Neural crest cell (in vitro differentiated cells): ENCODE measurements around the gene BPI. TPM values are rescaled to one million over a fixed set of nuclear protein-coding genes. Genes with fewer than 3 reads are reported as not detected.

Experiments
- DNase-seq: peaks from one replicate; pipeline ENCODE4 v3.0.0; 2021; ENCODE audit warnings: low read depth, mixed read lengths, low spot score
- H3K27ac Mint-ChIP-seq: one replicate; pipeline ENCODE4 v1.8.0; 2021; ENCODE audit warnings: mild to moderate bottlenecking, mixed read lengths; ENCODE audit not compliant: unreplicated experiment
- H3K27me3 Mint-ChIP-seq: 2 replicates; pipeline ENCODE4 v1.8.0; 2021; ENCODE audit warnings: low read depth, mild to moderate bottlenecking, mixed read lengths
- H3K36me3 Mint-ChIP-seq: 2 replicates; pipeline ENCODE4 v1.8.0; 2021; ENCODE audit warnings: low read depth, mild to moderate bottlenecking, mixed read lengths
- H3K4me1 Mint-ChIP-seq: 2 replicates; pipeline ENCODE4 v1.8.0; 2021; ENCODE audit warnings: mixed read lengths
- H3K4me3 Mint-ChIP-seq: one replicate; pipeline ENCODE4 v1.8.0; 2021; ENCODE audit warnings: mild to moderate bottlenecking, mixed read lengths
- H3K9me3 Mint-ChIP-seq: 2 replicates; pipeline ENCODE4 v1.8.0; 2021; ENCODE audit warnings: mixed read lengths
- CTCF ChIP-seq: fragments of 200-600 bp; sonication (generic); conservative IDR thresholded peaks from 2 replicates; pipeline ENCODE4 v1.5.0; 2021; ENCODE audit warnings: antibody characterized with exemption, mild to moderate bottlenecking
- total RNA-seq: library from RNA; stranded (reverse); gene quantifications from 2 replicates; pipeline ENCODE4 v1.2.1, GENCODE V29; 2021

BPI gene
- total RNA-seq, 1 donor from 2014 or later = not detected

DNA sequence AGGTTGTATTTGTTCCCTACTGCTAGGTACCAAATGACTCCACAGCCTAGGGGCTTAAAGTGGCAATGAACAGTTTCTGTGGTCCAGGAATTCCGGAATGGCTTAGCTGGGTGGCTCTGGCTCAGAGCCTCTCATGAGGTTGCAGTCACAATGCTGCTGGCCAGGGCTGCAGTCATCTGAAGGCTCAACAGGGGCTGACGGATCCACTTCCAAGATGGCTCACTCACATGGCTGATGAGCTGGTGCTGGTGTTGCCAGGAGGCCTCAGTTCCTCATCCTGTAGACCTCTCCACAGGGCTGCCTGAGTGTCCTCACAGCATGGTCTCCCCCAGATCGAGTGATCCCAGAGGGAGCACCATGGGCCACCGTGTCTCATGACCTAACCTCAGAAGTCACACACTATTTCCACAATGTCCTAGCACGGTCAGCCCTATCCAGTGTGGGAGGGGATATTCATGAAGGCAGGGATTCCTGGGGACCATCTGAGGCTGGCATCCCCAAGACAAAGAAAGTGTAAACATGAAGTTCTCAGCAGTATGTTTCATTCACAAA is 19.0 kb upstream of the BPI start:
- Mint-ChIP-seq H3K36me3 (peaks cover 6% of the 10 kb centered on the region), H3K9me3 (peaks cover 14% of the 10 kb centered on the region), H3K4me1 (peaks cover 34% of the 10 kb centered on the region), H3K27ac (no peak overlapping the region), H3K27me3 (no peaks in the 10 kb centered on the region), H3K4me3 (no peak overlapping the region)
- no peak for DNase-seq
- no peak for TF ChIP-seq CTCF

GRCh38 chr20:38286586-38287531 is 17.1 kb upstream of the BPI start:
- TF ChIP-seq CTCF = no peak

GRCh38 chr20:38290829-38291814 is 12.8 kb upstream of the BPI start:
- Mint-ChIP-seq H3K9me3 (no peaks in the 10 kb centered on the region), H3K27me3 (no peaks in the 10 kb centered on the region), H3K4me1 (peaks cover 66% of the 10 kb centered on the region), H3K27ac (peak overlapping the region; percentile 92), H3K4me3 (peak overlapping the region; percentile 64), H3K36me3 (no peaks in the 10 kb centered on the region)
- peak; percentile 55 for TF ChIP-seq CTCF
- DNase-seq = peak; percentile 38

More at GRCh38 chr20:38286586-38287531, 17.1 kb upstream of the BPI start:
- Mint-ChIP-seq H3K4me3 (peak overlapping the region; percentile 42), H3K9me3 (peaks cover 12% of the 10 kb centered on the region), H3K4me1 (peaks cover 51% of the 10 kb centered on the region), H3K27ac (peak overlapping the region; percentile 74), H3K36me3 (peaks cover 4% of the 10 kb centered on the region), H3K27me3 (no peaks in the 10 kb centered on the region)
- peak; percentile 47 for DNase-seq

DNA sequence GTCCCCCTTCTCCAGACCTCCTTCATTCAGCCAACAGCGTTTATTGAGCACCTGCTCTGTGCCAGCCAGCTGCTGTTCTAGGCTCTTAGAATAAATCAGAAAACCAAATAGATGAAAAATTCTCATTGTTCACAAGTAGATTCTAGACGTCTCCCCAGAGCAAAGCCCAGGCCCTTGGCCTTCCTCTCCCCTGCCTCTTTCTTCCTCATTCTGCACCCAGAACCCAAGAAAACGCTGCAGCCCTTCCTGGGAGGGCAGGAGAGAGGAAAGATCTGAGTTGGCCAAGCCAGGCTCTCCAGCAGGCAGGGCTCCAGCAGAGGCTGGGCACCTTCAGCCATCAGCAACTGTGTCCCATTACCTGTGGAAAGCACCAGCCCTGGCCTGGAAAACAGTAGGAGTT is 12.0 kb upstream of the BPI start:
- Mint-ChIP-seq H3K27me3 (no peaks in the 10 kb centered on the region), H3K27ac (no peak overlapping the region), H3K4me3 (no peak overlapping the region), H3K36me3 (no peaks in the 10 kb centered on the region), H3K9me3 (no peaks in the 10 kb centered on the region), H3K4me1 (peaks cover 57% of the 10 kb centered on the region)
- no peak for DNase-seq
- no peak for TF ChIP-seq CTCF

- H3K27me3 Mint-ChIP-seq = no peaks in the 10 kb centered on the region
- TF ChIP-seq CTCF = no peak
- DNase-seq = no peak
- H3K4me1 Mint-ChIP-seq = peaks cover 46% of the 10 kb centered on the region
- no peaks in the 10 kb centered on the region for H3K9me3 Mint-ChIP-seq
- H3K36me3 Mint-ChIP-seq = no peaks in the 10 kb centered on the region
- H3K4me3 Mint-ChIP-seq = peak overlapping the region; percentile 10
- no peak overlapping the region for H3K27ac Mint-ChIP-seq
Observed at GRCh38 chr20:38293491-38294065, 10.4 kb upstream of the BPI start.
